ENCODE results near the gene NCOA7.

GRCh38 chr6:125742024-125742423, 48.7 kb upstream of the NCOA7 start:
- TF ChIP-seq CTCF (IDR thresholded peaks at IDR 0.05) (no peak), POLR2A (IDR thresholded peaks at IDR 0.05) (no peak)
